ENCODE measurements around the gene RIMS4. TPM values are rescaled to one million over a fixed set of nuclear protein-coding genes. Genes with fewer than 3 reads are reported as not detected.

The RIMS4 gene
- total and polyA plus RNA-seq, 2 of the 8 experiments (the other 6 are each of a cell fraction or from before 2014, with no cell fraction given): 13.3 to 44.2 TPM

DNA sequence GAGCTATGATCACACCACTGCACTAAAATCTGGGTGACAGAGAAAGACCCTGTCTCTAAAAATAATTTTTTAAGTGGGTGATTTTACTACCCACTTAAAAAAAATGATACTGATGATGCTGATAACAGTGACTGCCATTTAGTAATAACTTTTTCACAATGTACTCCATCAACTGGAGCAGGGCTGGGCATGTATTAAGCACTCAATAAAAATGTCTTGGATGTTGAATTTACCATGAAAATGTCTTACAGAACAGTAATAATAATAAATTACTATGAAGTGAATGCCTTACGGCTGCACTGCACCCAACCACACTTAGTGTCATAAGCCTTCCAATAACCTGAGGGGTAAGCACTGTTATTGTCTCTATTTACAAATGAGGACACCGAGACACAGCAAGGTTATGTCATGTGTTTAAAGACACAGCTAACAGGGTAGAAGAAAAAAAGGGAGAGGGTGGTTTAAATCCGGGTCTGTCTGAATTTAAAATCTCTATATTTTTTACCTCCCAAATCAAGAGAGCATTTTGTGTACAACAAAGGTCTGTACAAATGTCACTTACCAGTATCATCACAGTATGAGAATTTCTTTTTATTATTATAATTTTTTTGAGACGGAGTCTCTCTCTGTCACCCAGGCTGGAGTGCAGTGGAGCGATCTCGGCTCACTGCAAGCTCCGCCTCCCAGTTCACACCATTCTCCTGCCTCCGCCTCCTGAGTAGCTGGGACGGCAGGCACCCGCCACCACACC is 21.5 kb downstream of the RIMS4 start:
- CTCF ChIA-PET (ENCODE audit: partially characterized antibody): interaction anchor here (0.6 to 11.1 kb wide), 9 partner anchors 13 to 79 kb away, joined by 3 to 170 read pairs (median 5); no protein-coding TSS in a partner anchor
- H2AK5ac ChIP-seq (ENCODE audit: low read depth, low read length): no peak overlapping the region
- H3K79me2 ChIP-seq (ENCODE audit: control insufficient read depth in 1 of 2, insufficient read depth in 2 of 2, low read length in 2 of 2): peaks cover 0 to 5% of the 10 kb centered on the region in 2 experiments; a peak in 2 of 4 replicates
- no peak overlapping the region for H3K18ac ChIP-seq (ENCODE audit: extremely low read depth, low read length)
- H3K27me3 ChIP-seq (replicated peaks in 1 of 4; ENCODE audit: control insufficient read depth in 3 of 4, extremely low read depth in 1 of 4, insufficient read depth in 3 of 4, low read length in 3 of 4): no peaks in the 10 kb centered on the region
- H3K4me2 ChIP-seq (ENCODE audit: insufficient read depth in 1 of 2, low read depth in 2 of 2, low read length in 2 of 2): no peak overlapping the region
- H3K9ac ChIP-seq (replicated peaks in 1 of 4; ENCODE audit: extremely low read depth in 1 of 4, low read depth in 3 of 4, low read length in 3 of 4): no peak overlapping the region
- no peak overlapping the region for H4K5ac ChIP-seq (ENCODE audit: insufficient read length, low read depth, low read length)
- no peak overlapping the region for H3K27ac ChIP-seq (ENCODE audit: low read depth, low read length)
- no peak overlapping the region for H2BK12ac ChIP-seq (ENCODE audit: low read depth, low read length)
- POLR2A ChIA-PET (ENCODE audit: partially characterized antibody): interaction anchor here (1.0 kb wide), 1 partner anchor 122 kb away, joined by 3 read pairs; no protein-coding TSS in a partner anchor
- peaks cover 12 to 22% (median 19%) of the 10 kb centered on the region in 4 experiments for H3K4me1 ChIP-seq (replicated peaks in 1 of 4; ENCODE audit: control insufficient read depth in 3 of 4, insufficient read depth in 4 of 4, low read length in 3 of 4)
- H2AFZ ChIP-seq (ENCODE audit: low read length): no peak overlapping the region
- no peak overlapping the region for H4K8ac ChIP-seq (ENCODE audit: extremely low read depth, insufficient read depth, low read length)
- H3K36me3 ChIP-seq (ENCODE audit: control insufficient read depth in 2 of 4, insufficient read depth in 4 of 4, low read length in 3 of 4): no peaks in the 10 kb centered on the region
- H2BK120ac ChIP-seq (replicated peaks; ENCODE audit: low read depth, low read length): no peak overlapping the region
- TF ChIP-seq HDAC6 (IDR thresholded peaks at IDR 0.05; ENCODE audit: low read depth, low read length): no peak
- TF ChIP-seq TCF12 (IDR thresholded peaks at IDR 0.05; ENCODE audit: low read depth, low read length): no peak
- TF ChIP-seq RAD21 (IDR thresholded peaks at IDR 0.05 in 1 of 2, conservative IDR thresholded peaks at IDR 0.05 in 1 of 2; ENCODE audit: low read depth in 2 of 2, low read length in 2 of 2): no peak
- TF ChIP-seq EGR1 (IDR thresholded peaks at IDR 0.05; ENCODE audit: borderline replicate concordance, low read depth, low read length): no peak
- no peak for TF ChIP-seq RNF2 (IDR thresholded peaks at IDR 0.05; ENCODE audit: borderline replicate concordance, low read depth, low read length, missing control alignments, poor library complexity, severe bottlenecking)
- TF ChIP-seq EZH2 (IDR thresholded peaks at IDR 0.05; ENCODE audit: low read depth, low read length, severe bottlenecking): no peak
- no peak for TF ChIP-seq SIRT6 (IDR thresholded peaks at IDR 0.05; ENCODE audit: low read length)
- no peak for TF ChIP-seq CHD2 (IDR thresholded peaks at IDR 0.05; ENCODE audit: low read length)
- TF ChIP-seq BACH1 (IDR thresholded peaks at IDR 0.05; ENCODE audit: low read length): no peak
- no peak for TF ChIP-seq RFX5 (IDR thresholded peaks at IDR 0.05; ENCODE audit: borderline replicate concordance, low read depth, low read length)
- H4K91ac ChIP-seq (replicated peaks; ENCODE audit: insufficient read length, low read length): no peak overlapping the region
- no peaks in the 10 kb centered on the region for H3K9me3 ChIP-seq (ENCODE audit: insufficient read depth in 2 of 2, low read depth in 1 of 2, low read length in 1 of 2)
- H4K20me1 ChIP-seq (replicated peaks in 1 of 2; ENCODE audit: control insufficient read depth in 1 of 2, insufficient read depth in 2 of 2, low read length in 2 of 2): peaks cover 2 to 8% of the 10 kb centered on the region in 2 experiments
- FAIRE-seq (no peak), DNase-seq (ENCODE audit: low read depth in 1 of 2, low spot score in 2 of 2) (no peak)
- no peak overlapping the region for H3K4me3 ChIP-seq (ENCODE audit: extremely low read depth in 1 of 4, insufficient read depth in 2 of 4, low read depth in 3 of 4, low read length in 4 of 4)
- peaks cover 9% of the 10 kb centered on the region; the same call in 1 of the 2 replicates for H3K79me1 ChIP-seq (ENCODE audit: low read depth, low read length)
- H3K56ac ChIP-seq (replicated peaks; ENCODE audit: insufficient read length, low read depth, low read length): no peak overlapping the region
- no peaks in the 10 kb centered on the region for H3K23me2 ChIP-seq (ENCODE audit: low read depth, low read length)
- no peak overlapping the region for H2BK5ac ChIP-seq (ENCODE audit: low read depth, low read length)
- no peak overlapping the region for H3K14ac ChIP-seq (ENCODE audit: insufficient read length)
- H2BK15ac ChIP-seq (ENCODE audit: low read length): no peak overlapping the region
- no peak overlapping the region for H2BK20ac ChIP-seq (ENCODE audit: low read length)
- no peak overlapping the region for H3K4ac ChIP-seq (replicated peaks; ENCODE audit: insufficient read length, low read depth, low read length)
- 94% methylated on average over 9 of the region's 10 CpGs; no CpG with 5 or more reads in 1 of the 2 experiments for WGBS, 2 experiments (ENCODE audit: extremely low coverage in 1 of 2, insufficient coverage in 1 of 2, insufficient read length in 1 of 2, insufficient replicate concordance in 2 of 2, low coverage in 1 of 2, low lambda C conversion rate in 2 of 2, missing lambda C conversion rate in 1 of 2)
- H3K23ac ChIP-seq (ENCODE audit: insufficient read length): no peak overlapping the region

Measured in H1 (cell line).